ENCODE data around the gene PCMTD2. TPM values are rescaled to one million over a fixed set of nuclear protein-coding genes. Genes with fewer than 3 reads are reported as not detected.
"Not testable (repeated sequence)": the region's sequence is repeated elsewhere in the genome, so short reads cannot be mapped to it uniquely, and the experiment has no call there.

Gene PCMTD2
- total RNA-seq, 2 donors from 2014 or later, result 54.9 to 76.4 TPM

DNA sequence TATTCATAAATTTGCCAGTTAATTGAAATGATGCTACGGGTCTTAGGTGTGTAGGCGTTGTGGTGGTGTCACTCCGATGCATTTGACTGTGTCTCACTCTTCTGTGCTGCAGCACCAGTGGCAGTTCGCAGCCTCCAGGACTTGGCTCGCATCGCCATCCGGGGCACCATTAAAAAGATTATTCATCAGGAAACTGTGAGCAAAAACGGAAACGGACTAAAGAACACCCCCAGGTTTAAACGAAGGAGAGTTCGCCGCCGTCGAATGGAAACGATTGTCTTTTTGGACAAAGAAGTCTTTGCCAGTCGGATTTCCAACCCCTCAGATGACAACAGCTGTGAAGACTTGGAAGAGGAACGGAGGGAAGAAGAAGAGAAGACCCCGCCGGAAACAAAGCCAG lies 17.6 kb downstream of the PCMTD2 start:
- intact Hi-C loops (cut with DNase I), result no loop called here
- ATAC-seq (no peak), DNase-seq (no peak)

DNA sequence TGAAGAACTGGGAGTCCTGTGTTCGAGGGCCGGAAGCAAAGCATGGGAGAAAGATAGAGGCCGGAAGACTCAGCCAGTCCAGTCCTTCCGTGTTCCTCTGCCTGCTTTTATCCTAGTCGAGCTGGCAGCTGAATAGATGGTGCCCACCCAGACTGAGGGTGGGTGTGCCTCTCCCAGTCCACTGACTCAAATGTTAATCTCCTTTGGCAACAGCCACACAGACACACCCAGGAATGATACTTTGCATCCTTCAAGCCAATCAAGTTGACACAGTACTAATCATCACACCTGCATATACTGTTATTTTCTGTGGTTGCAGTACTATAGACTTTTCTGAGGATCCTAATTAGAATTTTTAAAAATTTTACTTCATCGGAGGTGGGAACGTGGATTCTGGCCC lies 21.3 kb downstream of the PCMTD2 start:
- intact Hi-C loops (cut with DNase I), result no loop called here
- no peak for ATAC-seq

DNA sequence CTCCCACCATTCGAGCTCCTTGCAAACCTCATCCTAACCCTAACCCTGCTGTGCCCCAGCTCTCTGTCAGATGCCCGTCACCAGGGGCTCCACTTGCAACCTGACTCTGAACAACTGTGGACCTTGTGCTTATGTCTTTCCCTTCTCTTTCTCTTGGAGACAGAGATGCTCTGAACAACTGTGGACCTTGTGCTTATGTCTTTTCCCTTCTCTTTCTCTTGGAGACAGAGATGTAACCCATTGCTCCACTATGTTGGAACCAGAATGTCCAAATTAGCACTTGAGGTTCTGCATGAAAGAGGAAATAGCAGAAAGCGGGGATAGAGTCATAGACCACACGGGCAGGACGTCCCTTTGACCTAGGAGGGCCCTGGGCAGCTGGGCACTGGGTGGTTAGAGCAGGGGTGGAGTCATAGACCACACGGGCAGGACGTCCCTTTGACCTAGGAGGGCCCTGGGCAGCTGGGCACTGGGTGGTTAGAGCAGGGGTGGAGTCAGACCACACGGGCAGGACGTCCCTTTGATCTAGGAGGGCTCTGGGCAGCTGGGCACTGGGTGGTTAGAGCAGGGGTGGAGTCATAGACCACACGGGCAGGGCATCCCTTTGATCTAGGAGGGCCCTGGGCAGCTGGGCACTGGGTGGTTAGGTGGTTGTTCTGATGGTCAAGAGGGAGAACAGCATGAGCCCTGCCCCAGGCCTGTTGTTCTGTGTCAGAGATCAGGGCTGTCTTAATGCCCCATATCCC lies 22.2 kb downstream of the PCMTD2 start:
- intact Hi-C loops (cut with DNase I), result no loop called here
- DNase-seq (no peak), ATAC-seq (no peak)

More for the DNA sequence above, 21.3 kb downstream of the PCMTD2 start:
- DNase-seq, result no peak

DNA sequence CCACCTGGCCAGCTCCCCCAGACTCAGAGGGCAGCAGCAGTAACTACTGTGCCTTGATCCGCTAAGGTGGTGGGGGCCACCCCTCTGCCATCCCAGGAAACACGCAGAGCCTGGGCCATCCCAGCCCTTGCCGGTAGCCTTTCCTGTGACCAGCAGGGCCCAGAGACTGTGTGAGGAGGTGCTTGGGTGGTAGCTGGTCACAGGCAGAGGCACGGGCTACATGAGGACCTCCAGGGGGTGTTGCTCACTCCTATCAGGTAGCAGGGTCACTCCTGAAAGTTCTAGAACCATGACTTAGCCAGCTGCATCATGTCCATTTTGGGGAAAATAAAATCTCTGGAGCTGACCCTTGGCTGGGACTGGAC lies 22.8 kb downstream of the PCMTD2 start:
- ATAC-seq, result no peak
- no peak for DNase-seq
- intact Hi-C loops (cut with DNase I), result no loop called here

DNA sequence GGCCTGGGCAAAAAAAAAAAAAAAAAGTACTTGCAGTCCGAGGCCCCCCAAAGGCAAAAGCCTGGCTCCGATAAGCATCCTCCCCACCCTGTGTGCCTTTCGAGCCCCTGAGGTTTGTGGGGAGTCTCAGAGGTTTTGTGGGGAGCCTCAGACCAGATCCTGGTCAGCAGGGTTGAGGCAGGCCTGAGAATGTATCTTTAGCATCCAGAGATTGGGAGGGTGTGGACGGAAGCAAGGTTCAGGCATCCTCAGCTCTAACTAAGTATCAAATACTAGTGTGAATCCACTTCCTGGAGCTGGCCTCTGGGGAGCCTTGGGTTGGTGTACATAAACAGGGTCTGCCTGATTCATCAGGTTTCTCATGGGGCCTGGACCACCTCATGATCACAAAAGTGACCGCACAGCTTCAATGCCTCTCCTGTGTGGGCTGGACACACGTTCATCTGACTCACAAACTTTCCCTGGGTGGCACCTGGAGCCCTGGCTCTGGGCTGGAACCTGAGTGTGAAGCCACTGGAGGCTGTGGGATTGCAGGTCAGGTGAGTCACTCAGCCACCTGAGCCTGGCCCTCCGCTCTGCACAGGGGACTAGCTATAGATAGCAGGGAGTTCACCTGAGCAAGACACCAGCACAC lies 24.4 kb downstream of the PCMTD2 start:
- DNase-seq (no peak), ATAC-seq (no peak)
- intact Hi-C loops (cut with DNase I), result no loop called here

DNA sequence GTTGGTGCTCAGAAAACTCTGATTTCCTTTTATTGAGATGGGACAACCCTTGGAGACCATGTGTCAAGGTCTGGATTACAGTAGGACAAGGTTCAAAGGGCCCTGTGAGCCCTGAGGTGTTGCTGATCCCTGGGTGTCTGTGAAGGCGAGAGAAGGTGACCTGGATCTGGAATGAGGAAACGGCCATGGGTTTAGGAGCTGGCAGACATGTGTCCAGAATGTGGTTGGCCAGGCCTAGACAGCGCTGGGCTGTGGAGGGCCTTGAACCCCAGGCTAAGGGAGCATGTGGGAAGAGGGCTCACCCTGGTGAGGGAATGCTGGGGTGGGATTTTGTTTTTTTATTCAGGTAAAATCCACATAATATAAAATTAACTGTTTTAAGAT lies 24.9 kb downstream of the PCMTD2 start:
- no peak for DNase-seq
- no peak for ATAC-seq
- intact Hi-C loops (cut with DNase I), result no loop called here

DNA sequence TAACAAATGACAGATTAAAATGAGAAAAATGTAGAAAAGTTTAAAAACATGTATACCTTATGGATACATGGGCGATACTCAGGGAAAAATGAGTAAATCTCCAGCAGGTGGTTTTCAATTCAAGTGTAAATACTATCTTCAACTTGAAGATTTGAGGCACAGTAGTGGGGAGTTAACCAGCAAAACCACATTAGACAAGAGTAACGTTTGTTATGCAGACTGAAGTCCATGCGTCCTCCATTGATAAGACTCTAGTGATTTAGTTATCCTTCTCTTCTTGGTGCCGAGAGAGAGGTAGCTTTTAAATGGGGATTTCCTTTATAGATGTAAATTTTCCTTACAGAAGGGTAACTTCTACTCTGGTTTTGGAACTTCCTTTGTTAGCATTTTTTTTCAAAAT lies 28.1 kb downstream of the PCMTD2 start:
- intact Hi-C loops (cut with DNase I), result no loop called here
- DNase-seq, result no peak
- ATAC-seq, result no peak

DNA sequence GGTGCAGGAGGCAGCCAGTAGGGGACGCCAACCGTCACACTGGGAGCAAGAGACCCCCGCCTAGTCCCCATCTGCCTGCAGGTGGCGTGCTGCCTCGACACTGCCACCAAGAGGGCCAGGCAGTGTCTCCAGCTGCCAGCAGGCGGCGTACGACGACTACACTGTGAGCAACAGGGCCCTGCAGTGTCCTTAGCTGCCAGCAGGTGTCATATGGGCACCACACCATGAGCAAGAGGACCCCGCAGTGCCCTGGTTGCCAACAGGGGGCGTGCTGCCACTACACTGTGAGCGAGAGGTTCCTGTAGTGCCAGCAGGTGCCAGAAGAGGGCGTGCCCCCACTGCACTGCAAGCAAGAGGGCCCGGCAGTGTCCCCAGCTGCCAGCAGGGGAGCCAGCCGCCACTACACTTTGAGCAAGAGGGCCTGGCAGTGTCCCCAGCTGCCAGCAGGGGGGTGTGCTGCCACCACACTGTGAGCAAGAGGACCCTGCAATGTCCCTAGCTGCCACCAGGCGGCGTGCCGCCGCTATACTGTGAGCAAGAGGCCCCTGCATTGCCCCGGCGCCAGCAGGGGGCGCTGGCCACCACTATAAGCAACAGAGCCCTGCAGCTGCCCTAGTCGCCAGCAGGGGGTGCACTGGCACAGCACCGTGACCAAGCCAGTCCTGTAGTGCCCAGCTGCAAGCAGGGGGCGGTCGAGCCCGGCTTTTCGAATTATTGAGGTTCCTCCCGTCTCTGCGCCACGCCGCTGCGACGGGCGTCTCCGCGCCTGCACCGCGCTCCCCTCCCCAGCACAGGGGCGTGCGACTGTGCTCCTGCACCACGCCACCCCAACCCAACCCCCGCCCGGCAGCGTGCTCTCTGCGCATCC lies 30.3 kb downstream of the PCMTD2 start:
- DNase-seq (peak; percentile 69), ATAC-seq (peak; percentile 88 to 89)
- intact Hi-C loops (cut with DNase I), result not testable (repeated sequence)

DNA sequence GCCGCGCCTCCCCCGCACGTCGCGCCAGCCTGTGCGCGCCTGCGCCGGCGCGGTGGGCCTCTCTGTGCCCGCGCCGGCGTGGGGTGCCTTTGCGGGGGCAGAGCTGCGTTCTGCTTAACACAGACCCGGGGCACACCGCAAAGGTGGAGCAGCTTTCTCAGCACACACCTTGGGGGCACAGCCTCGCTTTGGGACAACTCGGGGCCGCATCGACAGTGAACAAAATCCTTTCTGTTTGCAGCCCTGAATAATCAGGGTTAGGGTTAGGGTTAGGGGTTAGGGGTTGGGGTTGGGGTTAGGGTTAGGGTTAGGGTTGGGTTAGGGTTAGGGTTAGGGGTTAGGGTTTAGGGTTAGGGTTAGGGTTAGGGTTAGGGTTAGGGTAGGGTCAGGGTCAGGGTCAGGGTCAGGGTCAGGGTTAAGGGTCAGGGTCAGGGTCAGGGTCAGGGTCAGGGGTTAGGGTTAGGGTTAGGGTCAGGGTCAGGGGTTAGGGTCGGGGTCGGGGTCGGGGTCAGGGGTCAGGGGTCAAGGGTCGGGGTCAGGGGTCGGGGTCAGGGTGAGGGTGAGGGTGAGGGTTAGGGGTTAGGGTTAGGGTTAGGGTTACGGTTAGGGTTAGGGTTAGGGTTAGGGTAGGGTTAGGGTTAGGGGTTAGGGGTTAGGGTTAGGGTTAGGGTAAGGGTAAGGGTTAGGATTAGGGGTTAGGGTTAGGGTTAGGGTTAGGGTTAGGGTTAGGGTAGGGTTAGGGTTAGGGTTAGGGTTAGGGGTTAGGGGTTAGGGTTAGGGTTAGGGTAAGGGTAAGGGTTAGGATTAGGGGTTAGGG lies 31.1 kb downstream of the PCMTD2 start:
- DNase-seq; intact Hi-C loops (cut with DNase I): not testable (repeated sequence)
- peak; percentile 45 to 55 for ATAC-seq

DNA sequence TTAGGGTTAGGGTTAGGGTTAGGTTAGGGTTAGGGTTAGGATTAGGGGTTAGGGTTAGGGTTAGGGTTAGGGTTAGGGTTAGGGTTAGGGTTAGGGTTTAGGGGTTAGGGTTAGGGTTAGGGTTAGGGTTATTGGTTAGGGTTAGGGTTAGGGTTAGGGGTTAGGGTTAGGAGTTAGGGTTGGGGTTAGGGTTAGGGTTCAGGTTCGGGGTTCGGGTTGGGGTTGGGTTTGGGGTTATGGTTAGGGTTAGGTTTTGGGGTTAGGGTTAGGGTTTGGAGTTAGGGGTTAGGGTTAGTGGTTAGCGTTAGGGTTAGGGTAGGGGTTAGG lies 31.7 kb downstream of the PCMTD2 start:
- intact Hi-C loops (cut with DNase I); ATAC-seq; DNase-seq: not testable (repeated sequence)

DNA sequence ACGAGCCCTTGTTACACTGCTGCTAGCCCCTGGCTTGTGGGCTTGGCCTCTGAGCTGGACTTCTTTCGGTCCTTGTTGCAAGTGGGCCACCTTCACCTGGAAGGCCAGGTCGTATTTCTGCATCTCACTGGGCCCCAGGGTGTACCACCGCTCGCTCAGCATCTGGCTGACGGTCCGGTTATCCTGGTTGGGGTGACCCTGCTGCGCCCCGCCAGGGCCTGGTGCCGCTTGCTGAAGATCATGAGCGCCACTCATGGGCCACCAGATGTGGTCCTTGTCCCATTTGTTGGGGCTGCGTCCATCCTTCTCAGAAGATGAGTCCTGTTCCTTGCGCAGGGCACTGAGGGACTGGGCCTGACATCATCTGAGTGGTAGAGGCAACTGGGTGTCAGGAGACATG lies 36.6 kb downstream of the PCMTD2 start:
- intact Hi-C loops (cut with DNase I); DNase-seq; ATAC-seq: not testable (repeated sequence)

DNA sequence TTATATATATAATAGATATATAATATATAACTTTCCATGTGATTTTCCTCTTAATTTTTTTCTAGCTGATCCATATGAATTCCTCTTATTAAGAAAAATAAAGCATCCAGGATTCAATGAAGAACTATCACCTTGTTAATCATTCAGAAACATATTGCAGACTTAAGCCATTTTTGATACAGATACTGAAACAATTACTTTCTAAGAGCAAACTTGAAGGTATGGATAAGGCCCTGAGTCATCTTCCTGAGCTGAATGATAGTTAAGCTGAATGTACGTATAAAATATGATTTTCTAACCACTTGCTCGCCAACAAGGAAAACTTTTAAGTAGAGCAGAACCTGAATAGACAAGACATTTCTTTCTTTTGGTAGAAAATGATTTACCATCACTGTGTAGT lies 47.5 kb downstream of the PCMTD2 start:
- DNase-seq; intact Hi-C loops (cut with DNase I); ATAC-seq: not testable (repeated sequence)

DNA sequence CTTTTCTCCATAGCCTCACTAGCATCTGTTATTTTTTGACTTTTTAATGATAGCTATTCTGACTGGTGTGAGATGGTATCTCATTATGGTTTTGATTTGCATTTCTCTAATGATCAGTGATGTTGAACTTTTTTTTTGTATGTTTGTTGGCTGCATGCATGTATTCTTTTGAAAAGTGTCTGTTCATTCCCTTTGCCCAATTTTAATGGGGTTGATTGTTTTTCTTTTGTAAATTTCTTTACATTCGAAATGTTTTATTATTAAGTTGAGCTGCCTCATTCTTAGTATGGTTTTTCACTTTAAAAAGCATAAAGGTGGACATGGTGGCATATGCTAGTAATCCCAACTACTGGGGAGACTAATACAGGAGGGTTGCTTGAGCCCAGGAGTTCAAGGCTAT lies 58.2 kb downstream of the PCMTD2 start:
- not testable (repeated sequence) for ATAC-seq

DNA sequence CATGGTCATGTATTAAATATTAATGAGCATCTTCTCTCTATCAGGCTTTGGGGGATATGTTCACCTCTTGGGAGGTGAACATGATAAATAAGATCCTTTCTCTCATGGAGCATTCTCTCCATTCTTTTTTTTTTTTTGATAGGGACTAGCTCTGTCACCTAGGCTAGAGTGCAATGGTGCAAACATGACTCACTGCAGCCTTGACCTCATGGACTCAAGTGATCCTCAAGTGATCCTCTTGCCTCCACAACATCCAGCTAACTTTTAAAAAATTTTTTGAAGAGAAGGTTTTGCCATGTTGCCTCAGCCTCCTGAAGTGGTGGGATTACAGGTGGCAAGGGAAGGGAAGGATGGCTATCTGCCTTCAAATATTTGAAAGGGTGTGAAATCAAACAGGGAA lies 59.8 kb downstream of the PCMTD2 start:
- ATAC-seq; DNase-seq; intact Hi-C loops (cut with DNase I): not testable (repeated sequence)

More for the DNA sequence above, 58.2 kb downstream of the PCMTD2 start:
- intact Hi-C loops (cut with DNase I); DNase-seq: not testable (repeated sequence)

DNA sequence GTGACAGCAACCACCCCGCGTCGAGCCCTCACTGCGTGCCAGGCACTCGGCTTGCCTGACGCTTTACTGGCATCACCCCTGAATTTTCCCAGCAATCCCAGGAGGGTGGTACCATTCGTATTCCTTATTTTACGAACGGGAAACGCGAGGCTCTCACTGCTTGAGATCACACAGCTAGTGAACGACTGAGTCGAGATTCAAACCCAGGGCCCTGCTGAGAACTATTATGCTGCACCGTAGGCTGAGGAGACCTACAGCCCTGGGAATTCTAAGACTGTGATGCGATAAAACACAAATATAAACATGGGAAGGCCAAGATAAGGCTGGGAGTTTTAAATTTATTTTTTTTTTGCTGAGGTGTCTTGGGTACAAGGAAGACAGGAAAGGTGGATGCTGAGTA lies 60.3 kb downstream of the PCMTD2 start:
- ATAC-seq; DNase-seq; intact Hi-C loops (cut with DNase I): not testable (repeated sequence)

DNA sequence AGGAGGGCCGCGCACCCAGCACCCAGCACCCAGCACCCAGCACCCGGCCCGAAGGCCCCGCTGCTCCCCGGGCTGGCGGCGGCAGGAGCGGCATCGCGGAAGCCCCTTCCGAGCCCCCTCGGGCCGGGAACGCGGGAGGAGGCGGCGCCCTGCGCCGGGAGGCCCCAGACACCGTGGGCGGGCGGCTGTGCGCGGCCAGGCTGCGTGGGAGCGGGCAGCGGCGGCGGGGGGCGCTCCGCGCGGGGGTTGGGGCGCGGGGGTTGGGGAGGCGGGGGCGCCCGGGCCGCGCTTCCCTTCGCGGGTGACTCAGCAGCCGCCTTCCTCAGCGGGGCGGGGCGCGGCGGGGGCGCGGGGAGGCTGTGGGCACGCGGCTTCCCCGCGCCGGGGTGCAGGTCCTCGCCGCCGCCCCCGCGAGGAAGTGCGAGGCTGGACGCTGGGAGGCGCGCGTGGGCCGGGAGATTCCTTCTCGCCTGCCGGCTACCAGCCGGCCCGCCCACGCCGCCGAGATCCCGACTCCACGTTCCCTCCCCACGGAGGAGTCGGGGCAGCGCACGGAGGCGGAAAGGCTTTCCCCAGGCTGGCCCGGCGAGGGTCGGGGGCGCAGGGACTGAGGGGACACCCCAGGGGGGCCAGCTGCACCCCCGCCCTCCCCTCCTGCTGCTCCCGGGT lies 61.0 kb downstream of the PCMTD2 start:
- DNase-seq (peak; percentile 48), ATAC-seq (peak; percentile 79 to 86)
- intact Hi-C loops (cut with DNase I), result not testable (repeated sequence)

DNA sequence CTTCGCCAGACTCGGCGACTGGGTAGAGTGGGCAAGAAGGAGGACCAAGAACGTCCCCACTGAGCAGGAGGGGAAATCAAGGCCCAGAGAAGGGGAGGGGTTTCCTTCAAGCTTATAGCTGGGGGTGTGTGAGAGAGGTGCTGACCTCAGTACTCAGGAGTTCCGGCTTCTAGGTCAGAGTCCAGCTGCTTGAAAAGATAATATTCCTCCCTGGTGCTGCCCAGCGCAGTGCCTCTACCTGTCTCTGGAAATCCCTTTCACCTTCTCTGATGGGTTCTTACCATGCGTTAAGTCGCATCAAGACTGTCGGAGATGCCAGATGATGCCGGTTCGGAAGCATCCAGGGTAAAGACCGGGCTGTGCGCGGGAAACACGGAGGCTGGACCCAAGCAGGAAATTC lies 61.8 kb downstream of the PCMTD2 start:
- DNase-seq; ATAC-seq; intact Hi-C loops (cut with DNase I): not testable (repeated sequence)

DNA sequence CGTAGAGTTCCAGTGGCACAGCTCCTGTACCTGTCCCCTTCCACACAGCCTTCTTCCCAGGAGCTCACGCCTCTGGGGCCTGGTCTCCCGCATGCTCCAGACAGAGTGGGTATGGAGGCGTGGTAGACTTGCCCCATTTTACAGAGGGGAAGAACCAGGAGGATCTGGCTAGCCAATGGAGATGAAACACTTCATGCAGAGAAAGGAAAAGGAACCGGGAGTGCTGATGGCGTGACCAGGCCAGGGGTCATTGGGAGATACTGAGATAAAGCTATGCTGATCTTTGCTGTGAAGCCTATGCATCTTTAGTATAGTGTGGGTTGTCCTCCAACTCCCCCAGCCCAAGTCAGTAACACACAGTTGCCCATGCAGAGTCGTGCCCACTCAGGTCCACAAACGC lies 62.5 kb downstream of the PCMTD2 start:
- DNase-seq; ATAC-seq; intact Hi-C loops (cut with DNase I): not testable (repeated sequence)

Measured in left cardiac atrium (tissue), 4 donors.